Activated CD8-positive, alpha-beta memory T cell treated with anti-CD3 and anti-CD28 coated beads for 48 hours (primary cell): ENCODE data around the gene TOP3A.
A peak's percentile ranks its signal among the peaks of the same experiment; 100 is the strongest.
"Not testable (repeated sequence)": the region's sequence is repeated elsewhere in the genome, so short reads cannot be mapped to it uniquely, and the experiment has no call there.

Source experiments
- DNase-seq, 3 experiments: peaks; one replicate each; pipeline ENCODE4 v3.0.0-alpha.2; 2020; ENCODE audit warnings: low read depth in 2 of 3, low spot score in 2 of 3

The TOP3A gene

DNA sequence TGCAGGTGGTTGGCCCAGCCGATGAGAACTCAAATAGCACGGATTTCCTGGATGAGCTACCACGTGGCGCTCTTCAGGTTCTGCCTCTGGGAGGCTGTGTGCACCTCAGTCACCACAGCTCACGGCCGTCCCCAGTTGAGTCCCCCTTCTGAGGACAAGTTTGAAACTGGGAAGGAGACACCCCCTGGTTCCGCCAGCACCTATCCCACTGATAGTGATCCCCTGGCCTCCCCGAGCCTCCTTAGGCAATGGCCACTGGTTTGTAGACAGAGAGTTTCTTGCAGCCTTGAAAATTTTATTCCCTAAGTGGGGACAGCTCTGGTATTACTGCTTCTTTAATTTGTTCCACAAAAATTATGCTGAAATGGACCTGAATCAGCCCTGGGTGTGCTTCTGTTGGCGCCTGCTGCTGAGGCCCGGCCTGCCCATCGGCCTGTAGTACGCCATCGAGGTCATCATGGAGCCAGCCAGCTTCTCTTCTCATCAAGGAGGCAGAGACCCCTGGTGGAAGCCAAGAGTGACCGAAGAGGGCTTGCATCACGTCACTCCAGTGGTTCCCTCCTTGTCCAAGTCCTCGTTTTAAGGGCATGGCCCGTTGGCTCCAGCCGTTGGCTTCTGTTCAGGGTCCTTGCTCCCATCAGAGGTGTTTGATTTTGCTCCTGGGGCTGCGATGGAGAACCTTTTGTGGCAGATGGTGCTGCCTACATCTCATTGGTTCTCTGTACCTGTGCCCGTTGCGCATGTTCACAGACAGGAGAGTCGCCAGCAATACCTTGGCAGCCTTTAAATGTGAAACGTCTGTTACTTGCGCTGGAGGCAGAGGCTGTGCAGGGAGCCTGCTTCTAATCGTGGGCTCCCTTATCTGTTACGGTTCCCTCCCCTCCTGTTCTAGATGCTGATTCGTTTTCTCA lies 9.6 kb upstream of the TOP3A start:
- DNase-seq, result no peak

DNA sequence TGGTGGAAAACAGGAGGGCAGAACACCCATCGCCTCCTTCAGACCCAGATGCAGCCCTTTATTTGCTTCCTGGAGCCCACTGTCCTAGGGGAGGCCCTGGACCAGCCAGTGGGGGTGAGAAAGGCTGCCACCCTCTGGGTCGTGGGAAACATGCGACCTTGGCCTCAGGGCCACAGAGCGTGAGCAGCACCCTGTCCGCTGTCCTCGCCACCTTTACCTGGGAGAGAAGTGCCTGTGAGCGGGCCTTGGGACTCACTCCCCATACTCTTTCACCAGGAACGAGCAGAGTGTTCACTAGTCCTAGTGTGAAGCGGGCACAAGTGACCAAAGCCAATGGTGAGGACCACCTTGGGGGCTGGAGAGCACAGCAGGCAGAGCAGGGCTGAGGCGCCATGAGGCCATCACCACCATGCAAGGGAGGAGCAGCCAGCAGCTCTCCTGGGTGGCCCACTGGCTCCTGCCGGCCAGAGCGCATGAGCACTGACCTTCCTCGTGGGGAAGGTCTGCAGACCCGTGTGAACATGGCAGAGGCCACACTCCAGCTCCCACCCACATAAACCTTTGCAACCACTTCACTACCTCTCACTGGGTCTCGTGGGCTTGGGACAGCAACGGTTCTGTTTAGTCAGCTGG lies 8.8 kb upstream of the TOP3A start:
- no peak for DNase-seq

DNA sequence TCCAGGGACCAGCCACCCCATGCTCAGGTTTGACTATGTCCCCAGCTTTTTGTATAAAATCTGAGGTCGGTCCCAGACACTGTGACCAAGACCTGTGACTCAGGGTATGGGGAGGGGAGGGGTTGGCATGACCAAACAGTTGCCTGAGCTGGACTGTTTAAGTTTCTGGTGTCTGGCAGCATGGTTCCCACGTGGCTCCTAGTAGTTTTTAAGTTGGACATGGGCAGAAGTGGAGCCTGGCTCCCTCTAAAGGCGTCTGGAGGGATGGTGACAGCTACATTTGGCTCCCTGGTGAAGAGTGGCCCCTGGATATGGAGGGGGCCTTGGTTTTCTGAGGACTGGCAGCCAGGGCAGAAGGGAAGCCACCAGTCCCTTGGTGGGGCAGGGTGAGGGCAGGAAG lies 8.2 kb upstream of the TOP3A start:
- no peak for DNase-seq

DNA sequence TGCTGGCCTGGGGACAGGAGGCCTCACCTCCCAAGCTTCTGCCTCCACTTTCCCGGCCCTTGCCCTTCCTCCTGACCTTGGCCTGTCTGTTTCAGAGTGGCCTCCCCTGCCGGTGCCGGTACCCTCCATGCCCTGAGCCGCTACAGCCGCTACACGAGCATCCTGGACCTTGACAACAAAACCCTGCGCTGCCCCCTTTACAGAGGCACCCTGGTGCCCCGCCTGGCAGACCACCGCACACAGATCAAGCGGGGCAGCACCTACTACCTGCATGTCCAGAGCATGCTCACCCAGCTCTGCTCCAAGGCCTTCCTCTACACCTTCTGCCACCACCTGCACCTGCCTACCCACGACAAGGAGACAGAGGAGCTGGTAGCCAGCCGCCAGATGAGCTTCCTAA lies 7.7 kb upstream of the TOP3A start:
- DNase-seq, result no peak

DNA sequence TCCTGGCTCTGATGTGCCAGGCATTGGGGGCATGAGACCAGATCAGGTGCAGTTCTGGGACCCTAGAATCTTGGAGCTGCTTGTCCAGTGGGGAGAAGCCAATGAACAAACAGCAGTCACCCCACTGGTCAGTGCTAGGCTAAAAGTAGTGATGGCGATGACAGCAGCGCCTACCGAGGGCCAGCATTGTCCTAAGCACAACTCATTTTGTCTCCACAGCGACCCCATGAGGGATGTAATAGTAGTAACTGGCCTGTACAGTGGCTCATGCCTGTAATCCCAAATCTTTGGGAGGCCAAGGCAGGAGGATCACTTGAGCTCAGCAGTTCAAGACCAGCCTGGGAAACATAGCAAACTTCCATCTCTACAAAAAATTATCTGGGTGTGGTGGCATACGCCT lies 6.5 kb upstream of the TOP3A start:
- DNase-seq, result no peak

DNA sequence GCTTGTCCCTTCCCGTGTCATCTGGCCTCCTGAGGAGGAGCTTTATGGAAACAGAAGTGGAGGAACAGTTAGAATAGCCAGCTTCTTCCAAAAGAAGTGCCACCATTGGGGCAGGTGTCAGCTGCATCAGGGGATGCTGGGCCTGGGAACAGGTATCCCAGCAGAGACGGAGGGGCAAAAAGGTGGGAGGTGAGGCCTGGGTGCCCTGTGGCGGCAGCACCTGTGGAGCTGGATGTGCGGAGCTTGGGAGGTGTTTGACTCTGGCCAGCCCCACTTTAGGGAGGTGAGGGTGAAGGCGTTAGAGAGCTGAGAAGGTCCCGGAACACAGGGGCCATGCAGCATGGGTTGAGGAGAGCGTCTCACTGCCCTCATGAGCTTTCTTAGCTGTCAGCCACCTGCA lies 5.5 kb upstream of the TOP3A start:
- DNase-seq, result no peak

DNA sequence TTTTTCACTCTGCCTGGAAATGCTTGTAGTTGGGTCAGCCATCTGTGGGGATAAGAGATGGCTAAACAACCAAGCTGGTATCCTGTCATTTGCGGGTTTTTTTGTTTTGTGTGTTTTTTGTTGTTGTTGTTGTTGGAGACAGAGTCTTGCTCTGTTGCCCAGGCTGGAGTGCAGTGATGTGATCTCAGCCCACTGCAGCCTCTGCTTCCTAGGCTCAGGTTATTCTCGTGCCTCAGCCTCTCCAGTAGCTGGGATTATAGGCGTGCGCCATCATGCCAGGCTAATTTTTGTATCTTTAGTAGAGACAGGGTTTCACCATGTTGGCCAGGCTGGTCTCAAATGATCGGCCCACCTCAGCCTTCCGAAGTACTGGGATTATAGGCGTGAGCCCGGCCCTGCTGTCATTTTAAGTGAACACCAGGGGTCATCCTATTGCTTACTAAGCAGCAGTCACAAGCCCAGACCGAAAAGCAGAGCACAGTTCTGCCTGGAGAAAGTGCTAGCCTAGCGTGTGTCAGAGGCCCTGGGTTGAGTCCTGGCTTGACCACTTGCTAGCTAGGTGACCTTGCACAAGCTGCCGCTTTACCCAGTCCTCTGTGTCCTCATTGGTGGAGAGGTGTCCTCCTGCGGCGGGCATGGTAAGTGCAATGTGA lies 4.9 kb upstream of the TOP3A start:
- no peak for DNase-seq

DNA sequence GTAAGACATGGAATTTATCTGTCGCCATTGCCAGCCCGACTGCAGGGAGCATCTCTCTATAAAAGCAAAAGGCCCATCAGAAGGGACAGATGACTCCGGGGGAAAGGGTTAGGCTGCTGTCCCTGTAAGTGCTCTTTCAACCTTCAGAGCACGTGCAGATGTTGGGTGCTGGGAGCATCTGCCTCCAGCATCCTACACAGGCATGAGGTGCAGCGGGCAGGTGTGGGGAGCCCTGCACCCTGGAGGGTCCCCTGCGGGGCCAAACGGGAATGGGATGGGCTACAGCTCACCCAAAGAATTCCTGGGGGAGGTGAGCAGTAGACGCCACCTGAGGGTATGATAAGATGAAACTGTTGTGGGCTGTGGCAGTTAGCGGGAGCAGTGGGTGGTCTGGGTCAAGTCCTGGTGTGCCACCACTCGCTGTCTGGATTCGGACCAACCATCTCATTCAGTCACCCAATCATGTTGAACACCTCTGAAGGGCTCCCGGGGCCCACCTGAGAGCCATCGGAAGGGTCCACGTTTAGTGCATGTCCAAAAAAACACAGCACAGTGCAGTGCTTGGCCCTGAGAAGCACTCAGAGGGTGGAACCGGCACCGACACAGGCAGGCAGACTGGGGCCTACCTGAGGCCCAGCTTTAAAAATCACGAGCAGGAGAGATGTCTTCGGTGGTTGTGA lies 4.1 kb upstream of the TOP3A start:
- DNase-seq, result no peak

DNA sequence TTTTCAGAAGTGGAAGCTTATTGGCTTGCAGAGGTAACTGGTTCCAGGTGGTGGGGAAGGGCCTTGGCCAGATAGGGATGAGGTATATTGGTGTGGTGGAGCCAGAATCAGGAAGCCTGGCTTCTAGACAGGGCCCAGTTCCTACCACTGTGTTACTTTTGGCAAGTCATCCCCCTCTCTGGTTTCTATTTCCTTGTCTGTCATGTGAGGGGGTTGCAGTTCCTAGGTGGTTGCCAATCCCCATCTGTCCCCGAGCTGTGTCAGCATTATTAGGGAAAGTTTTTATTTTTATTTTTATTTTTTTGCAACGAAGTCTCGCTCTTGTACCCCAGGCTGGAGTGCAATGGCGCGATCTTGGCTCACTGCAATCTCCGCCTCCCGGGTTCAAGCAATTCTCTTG lies 3.3 kb upstream of the TOP3A start:
- no peak for DNase-seq

DNA sequence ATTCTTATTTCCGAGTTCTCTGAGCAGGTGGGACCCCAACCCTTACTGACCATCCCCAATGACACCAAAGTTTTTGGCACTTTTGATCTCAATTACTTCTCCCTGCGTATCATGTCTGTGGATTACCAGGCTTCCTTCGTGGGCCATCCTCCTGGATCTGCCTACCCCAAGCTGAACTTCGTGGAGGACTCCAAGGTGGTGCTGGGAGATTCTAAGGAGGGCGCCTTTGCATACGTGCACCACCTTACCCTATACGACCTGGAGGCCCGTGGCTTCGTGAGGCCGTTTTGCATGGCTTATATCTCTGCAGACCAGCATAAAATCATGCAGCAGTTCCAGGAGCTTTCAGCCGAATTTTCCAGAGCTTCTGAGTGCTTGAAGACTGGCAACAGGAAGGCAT lies 1.2 kb upstream of the TOP3A start:
- DNase-seq, result no peak

DNA sequence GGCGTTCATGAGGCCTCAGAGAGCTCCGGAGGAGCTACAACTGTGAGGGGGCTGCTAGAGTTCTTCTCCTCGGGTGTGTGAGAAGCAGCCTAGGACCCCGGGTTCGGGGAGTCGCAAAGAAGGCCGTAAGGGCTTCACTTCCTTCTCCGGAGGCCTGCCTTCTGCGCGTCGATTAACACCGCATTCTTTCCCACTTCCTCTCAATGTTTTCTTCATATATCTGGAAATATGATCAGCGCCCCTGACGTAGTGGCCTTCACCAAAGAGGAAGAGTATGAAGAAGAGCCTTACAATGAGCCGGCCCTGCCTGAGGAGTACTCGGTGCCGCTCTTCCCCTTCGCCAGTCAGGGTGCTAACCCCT lies 748 bp upstream of the TOP3A start:
- no peak for DNase-seq

DNA sequence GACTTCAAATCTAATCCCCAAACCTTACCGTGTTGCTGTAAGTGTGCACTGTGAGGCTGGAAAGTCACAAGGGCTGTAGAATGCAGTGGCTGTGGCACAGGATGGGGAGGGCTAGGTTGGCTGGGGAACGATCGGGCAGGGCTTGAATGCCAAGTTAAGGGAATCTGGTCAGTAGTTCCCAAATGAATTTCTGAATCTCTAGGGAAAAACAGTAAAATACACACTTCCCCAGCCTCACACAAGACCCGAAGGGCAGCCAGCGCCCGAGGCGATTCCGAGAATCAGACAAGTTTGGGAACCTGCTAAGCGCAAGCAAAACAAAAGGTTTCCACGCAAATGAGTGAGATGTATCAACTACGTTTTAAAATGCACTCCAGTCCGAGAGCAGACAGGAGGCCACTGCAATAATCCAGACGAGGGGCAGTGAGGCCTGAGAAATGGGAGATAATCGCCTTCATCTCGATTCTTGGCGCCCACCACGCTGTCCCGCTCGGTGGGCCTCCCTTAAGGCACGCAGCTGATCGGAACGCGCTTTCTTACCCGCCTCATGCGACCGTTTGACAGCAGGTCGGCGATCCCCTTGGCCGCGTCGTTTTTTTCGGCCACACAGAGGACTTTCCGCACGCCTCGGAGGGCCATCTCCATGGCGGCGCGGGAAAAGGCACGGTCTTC lies 599 bp downstream of the TOP3A start:
- peak in 1 of 3 experiments; percentile 16 for DNase-seq

DNA sequence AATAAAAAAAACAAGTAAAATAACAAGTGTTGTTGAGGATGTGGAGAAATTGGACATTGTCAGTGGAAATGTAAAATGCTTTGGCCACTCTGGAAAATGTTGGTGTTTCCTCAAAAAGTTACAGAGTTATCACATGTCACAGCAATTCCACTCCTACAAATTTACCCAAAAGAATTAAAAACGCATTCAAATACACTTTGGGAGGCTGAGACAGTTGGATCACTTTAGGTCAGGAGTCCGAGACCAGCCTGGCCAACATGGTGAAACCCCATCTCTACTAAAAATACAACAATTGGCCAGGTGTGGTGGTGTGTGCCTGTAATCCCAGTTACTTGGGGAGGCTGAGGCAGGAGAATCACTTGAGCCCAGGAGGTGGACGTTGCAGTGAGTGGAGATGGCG lies 5.6 kb downstream of the TOP3A start:
- no peak for DNase-seq

DNA sequence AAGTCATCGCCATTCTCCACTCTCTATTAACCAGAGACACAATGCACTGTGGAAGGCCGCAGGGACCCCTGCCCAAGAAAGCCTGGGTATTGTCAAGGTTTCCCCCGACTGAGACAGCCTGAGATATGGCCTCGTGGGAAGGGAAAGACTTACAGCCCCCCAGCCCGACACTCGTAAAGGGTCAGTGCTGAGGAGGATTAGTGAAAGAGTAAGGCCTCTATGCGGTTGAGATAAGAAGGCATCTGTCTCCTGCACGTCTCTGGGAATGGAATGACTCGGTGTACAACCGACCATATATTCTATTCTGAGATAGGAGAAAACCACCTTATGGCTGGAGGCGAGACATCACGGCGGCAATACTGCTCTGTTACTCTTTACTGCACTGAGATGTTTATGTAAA lies 11.6 kb downstream of the TOP3A start:
- DNase-seq, result not testable (repeated sequence)

DNA sequence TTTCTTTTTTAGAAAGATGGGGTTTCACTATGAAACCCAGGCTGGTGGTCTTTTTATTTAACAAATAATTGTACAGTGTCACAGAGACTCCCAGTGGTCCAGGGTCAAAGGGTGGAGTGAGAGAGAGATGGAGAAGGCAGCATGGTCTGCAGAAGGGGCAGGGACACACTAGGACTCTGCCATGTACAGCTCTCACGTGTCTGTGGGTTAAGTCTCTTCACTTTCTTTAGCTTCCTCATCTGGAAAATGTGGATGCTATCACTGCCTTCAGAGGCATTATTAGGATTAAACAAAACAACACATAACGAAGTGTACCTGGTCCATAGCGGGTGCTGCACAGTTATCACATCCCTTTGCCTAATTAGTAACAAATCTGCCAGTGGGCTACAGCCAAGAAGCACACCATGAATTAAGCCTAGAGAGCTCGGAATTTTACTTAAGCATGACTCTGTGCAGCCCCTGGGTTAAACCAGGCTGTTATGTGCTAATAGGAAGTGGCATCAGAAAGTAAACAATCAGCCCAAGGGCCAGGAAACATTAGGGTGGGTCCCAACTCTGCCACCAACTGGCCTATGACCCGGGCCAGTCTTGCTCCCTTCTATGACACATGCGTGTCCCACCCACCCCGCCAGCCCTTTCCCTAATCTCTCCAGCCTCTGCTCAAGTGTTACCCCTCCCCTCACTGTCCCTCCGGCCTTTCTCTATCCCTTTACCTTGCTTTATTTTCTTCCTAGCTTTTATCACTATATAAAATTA lies 13.9 kb downstream of the TOP3A start:
- DNase-seq, result no peak

DNA sequence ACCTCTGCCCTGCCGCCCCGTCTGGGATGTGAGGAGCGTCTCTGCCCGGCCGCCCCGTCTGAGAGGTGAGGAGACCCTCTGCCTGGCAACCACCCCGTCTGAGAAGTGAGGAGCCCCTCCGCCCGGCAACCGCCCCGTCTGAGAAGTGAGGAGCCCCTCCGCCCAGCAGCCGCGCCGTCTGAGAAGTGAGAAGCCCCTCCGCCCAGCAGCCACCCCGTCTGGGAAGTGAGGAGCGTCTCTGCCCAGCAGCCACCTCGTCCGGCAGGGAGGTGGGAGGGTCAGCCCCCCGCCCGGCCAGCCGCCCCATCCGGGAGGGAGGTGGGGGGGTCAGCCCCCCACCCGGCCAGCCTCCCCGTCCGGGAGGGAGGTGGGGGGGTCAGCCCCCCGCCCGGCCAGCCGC lies 16.7 kb downstream of the TOP3A start:
- DNase-seq, result not testable (repeated sequence)

DNA sequence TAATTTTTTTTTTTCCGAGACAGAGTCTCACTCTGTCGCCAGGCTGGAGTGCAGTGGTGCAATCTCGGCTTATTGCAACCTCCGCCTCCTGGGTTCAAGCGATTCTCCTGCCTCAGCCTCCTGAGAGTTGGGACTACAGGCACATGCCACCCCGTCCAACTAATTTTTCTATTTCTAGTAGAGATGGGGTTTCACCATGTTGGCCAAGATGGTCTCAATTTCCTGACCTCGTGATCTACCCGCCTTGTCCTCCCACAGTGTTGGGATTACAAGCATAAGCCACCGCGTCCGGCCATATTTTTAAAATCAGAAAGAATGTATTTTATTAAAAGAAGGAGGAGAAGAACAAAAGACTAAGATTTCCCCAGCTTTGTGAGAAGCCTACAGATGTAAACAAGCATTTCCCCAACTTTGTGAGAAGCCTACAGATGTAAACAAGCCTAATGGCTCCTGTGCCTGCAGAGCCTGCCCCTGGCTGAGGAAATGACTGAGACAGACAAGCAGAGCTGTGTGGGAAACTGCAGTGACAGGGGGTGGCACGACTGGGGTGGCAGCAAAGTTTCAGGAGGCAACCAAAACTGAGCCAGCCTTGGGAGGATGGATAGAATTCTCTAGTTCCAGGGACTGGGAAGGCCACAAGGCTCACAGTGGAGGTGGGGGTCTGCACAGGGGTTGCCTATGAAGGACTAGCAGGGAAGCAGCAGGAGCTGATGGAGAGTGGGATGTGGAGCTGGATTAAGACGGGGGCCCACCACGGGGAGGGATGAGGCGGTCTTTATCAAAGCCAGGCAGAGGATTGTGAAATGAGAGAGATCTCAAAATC lies 22.9 kb downstream of the TOP3A start:
- DNase-seq, result no peak

DNA sequence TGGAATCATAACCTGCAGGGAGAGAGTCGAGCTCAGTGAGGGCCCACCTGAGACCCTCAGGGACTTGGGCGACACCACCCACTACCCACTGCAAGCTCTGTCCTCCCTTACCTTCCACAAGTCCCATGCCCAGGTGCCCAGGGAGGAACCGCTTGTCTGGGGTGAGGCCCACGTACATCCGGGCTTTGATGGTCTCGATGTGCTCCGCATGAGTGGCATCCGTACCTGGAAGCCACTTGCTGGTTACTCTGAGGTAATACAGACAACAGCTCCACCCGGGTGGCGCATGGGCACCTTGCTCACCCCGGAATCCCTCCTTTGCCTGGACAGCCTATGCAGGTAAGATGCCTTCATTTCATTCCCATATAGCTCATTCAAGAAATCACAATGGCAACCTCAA lies 29.5 kb downstream of the TOP3A start:
- no peak for DNase-seq

DNA sequence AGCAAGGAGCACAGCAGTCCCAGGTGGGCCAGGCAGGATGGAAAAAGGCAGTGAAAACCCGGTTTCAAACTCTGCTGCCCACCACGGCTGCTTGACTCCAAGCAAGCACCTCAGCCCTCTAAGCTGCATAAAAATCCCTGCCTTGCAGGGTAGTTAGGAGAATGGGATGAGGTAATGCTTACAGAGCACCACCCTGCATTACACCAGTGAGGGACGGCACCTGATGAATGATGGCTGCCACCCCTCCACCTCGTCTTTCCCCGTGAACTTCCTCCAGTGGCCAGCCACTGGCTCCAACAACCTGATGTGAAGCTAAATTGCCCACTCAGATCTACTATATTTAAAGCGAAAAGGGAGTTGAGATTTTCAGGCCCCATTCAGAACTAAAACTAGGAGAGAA lies 33.0 kb downstream of the TOP3A start:
- DNase-seq, result no peak
